ENCODE results near the gene DCC. TPM values are rescaled to one million over a fixed set of nuclear protein-coding genes. Genes with fewer than 3 reads are reported as not detected.

DCC gene
- total RNA-seq, 4 donors from 2014 or later, result 0.27 to 2.5 TPM; not detected in 2

DNA sequence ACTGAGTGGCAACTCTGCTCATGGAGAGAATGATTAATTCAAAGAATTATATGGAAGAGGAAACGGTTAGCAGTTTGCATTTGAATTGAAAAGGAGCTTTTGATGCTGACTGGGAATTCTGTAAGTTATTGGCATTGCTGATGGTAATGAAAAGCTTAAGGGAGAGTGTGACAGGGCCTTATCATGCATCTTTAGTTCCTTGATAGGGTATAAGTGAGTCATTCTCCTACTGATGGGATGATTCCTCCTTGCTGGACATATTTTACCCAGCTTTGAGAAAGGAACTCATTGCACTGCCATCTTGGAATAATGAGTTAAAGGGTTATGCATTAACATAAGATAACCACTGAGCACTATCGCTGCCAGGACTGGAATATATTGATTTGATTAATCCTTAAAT, 740.7 kb downstream of the DCC start:
- no peak for DNase-seq
- TF ChIP-seq POLR2AphosphoS5 (IDR thresholded peaks at IDR 0.05) (no peak), EP300 (IDR thresholded peaks at IDR 0.05; ENCODE audit: low read depth) (no peak)
- TF ChIP-seq, protein P1, sequence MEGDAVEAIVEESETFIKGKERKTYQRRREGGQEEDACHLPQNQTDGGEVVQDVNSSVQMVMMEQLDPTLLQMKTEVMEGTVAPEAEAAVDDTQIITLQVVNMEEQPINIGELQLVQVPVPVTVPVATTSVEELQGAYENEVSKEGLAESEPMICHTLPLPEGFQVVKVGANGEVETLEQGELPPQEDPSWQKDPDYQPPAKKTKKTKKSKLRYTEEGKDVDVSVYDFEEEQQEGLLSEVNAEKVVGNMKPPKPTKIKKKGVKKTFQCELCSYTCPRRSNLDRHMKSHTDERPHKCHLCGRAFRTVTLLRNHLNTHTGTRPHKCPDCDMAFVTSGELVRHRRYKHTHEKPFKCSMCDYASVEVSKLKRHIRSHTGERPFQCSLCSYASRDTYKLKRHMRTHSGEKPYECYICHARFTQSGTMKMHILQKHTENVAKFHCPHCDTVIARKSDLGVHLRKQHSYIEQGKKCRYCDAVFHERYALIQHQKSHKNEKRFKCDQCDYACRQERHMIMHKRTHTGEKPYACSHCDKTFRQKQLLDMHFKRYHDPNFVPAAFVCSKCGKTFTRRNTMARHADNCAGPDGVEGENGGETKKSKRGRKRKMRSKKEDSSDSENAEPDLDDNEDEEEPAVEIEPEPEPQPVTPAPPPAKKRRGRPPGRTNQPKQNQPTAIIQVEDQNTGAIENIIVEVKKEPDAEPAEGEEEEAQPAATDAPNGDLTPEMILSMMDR (IDR thresholded peaks at IDR 0.05), result no peak
- Histone ChIP-seq H3K4me1 (no peaks in the 10 kb centered on the region), H3K4me3 (no peak overlapping the region), H3K9me3 (no peaks in the 10 kb centered on the region), H3K36me3 (no peaks in the 10 kb centered on the region), H3K27me3 (no peaks in the 10 kb centered on the region), H3K27ac (no peak overlapping the region)
- intact Hi-C loops (cut with DNase I; ENCODE audit: low total_unique reads) (no loop called here), in situ Hi-C loops (cut with MboI; ENCODE audit: low pct_ligation_motif_present in 1 of 4, low pct_unique_long_range_greater_than_20kb in 1 of 4, low sequenced_read_pairs in 3 of 4) (no loop called here)
- 69 to 73% methylated on average over 2 of the region's 2 CpGs for WGBS, 2 donors (ENCODE audit: low coverage in 1 of 2)

DNA sequence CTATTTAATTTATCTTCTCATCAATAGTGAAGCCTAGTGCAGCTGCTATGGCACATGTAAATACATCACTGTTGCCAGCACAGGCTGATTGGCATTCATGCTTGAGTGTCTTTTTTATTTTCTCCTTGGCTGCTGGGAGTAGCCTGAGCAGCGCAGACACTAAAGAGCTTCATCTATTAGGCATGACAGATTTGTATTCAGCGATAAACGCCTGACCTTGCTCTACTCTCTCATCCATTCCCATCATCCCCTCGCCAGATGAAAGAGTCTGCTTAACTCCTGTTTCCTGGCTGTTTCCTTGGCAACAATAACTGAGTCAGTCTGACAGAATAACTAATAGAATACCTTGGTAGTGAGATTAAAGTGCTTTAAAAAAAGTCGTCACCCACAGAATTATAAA, 753.6 kb downstream of the DCC start:
- no peak for DNase-seq
- H3K9me3 ChIP-seq, result no peaks in the 10 kb centered on the region

DNA sequence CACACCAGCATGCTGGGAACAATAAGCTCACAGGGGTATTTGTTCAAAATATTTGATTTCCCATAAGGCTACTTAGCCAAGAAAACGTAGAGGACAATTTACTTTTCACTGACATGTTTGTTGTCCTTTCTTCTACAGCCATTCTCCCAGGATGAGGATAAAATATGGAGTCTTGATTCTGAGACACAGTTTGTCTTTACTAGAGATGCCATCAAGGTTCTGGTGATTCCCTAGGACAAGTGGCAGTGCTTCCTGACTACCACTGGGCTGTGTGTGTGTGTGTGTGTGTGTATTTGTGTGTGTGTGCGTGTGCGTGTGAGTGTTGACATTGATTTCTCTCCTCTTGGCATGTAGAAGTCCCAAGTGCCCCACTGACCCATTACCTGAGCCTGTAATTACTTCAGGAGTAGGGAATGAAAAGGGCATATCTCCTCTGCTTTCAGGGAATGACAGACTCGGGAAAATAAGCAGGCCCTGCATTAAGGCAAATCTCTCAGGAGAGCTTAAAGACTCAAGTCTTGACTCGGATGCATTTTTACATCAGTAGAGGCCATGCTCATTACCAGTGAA, 761.6 kb downstream of the DCC start:
- no peaks in the 10 kb centered on the region for H3K36me3 ChIP-seq
- WGBS, 2 donors (ENCODE audit: low coverage in 1 of 2), result 75 to 76% methylated on average over 1 to 5 of the region's 5 CpGs
- in situ Hi-C loops (cut with MboI; ENCODE audit: low pct_ligation_motif_present in 1 of 4, low pct_unique_long_range_greater_than_20kb in 1 of 4, low sequenced_read_pairs in 3 of 4), result no loop called here

More for the DNA sequence above, 753.6 kb downstream of the DCC start:
- TF ChIP-seq, protein P1 (IDR thresholded peaks at IDR 0.05), result no peak
- no peak for TF ChIP-seq POLR2AphosphoS5 (IDR thresholded peaks at IDR 0.05)
- no peak for TF ChIP-seq POLR2A (IDR thresholded peaks at IDR 0.05)
- no peak for TF ChIP-seq EP300 (IDR thresholded peaks at IDR 0.05; ENCODE audit: low read depth)
- 73 to 76% methylated on average over 4 to 5 of the region's 5 CpGs for WGBS, 2 donors (ENCODE audit: low coverage in 1 of 2)
- in situ Hi-C loops (cut with MboI; ENCODE audit: low pct_ligation_motif_present in 1 of 4, low pct_unique_long_range_greater_than_20kb in 1 of 4, low sequenced_read_pairs in 3 of 4) (no loop called here), intact Hi-C loops (cut with DNase I; ENCODE audit: low total_unique reads) (no loop called here)
- Histone ChIP-seq H3K27me3 (no peaks in the 10 kb centered on the region), H3K36me3 (no peaks in the 10 kb centered on the region), H3K4me3 (no peak overlapping the region), H3K27ac (no peak overlapping the region), H3K4me1 (no peaks in the 10 kb centered on the region)

DNA sequence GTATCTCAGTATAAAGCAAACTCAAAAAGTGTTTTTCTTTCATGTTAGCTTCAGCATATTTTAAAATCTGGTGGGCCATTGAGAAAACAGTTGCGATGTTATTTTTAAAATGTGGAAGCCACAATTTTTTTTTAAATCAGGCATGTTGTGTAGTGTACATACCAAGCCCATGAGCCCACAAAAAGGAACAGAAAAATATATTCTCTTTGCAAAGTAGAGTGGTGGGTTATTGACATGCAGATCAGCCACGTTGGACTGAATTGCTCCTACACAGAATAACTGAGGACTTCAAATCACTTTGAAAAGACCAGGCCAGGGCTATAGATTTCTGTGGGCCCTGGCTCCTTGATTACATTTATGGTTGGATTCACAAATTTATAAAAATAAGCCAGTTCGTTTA, 774.4 kb downstream of the DCC start:
- no peaks in the 10 kb centered on the region for H3K27me3 ChIP-seq
- no peak overlapping the region for H3K4me3 ChIP-seq
- 52 to 76% methylated on average over 3 of the region's 3 CpGs for WGBS, 2 donors (ENCODE audit: low coverage in 1 of 2)
- in situ Hi-C loops (cut with MboI; ENCODE audit: low pct_ligation_motif_present in 1 of 4, low pct_unique_long_range_greater_than_20kb in 1 of 4, low sequenced_read_pairs in 3 of 4) (no loop called here), intact Hi-C loops (cut with DNase I; ENCODE audit: low total_unique reads) (no loop called here)
- DNase-seq, result no peak
- H3K9me3 ChIP-seq, result no peaks in the 10 kb centered on the region
- no peak overlapping the region for H3K27ac ChIP-seq
- TF ChIP-seq, protein P1 (IDR thresholded peaks at IDR 0.05), result no peak
- TF ChIP-seq POLR2AphosphoS5 (IDR thresholded peaks at IDR 0.05), result no peak
- TF ChIP-seq POLR2A (IDR thresholded peaks at IDR 0.05), result no peak
- no peak for TF ChIP-seq EP300 (IDR thresholded peaks at IDR 0.05; ENCODE audit: low read depth)
- H3K4me1 ChIP-seq, result no peaks in the 10 kb centered on the region
- H3K36me3 ChIP-seq, result no peaks in the 10 kb centered on the region

More for the DNA sequence above, 761.6 kb downstream of the DCC start:
- DNase-seq, result no peak
- TF ChIP-seq, protein P1 (IDR thresholded peaks at IDR 0.05), result no peak
- TF ChIP-seq POLR2A (IDR thresholded peaks at IDR 0.05) (no peak), POLR2AphosphoS5 (IDR thresholded peaks at IDR 0.05) (no peak), EP300 (IDR thresholded peaks at IDR 0.05; ENCODE audit: low read depth) (no peak)
- Histone ChIP-seq H3K4me1 (no peaks in the 10 kb centered on the region), H3K4me3 (no peak overlapping the region), H3K27ac (no peak overlapping the region), H3K27me3 (no peaks in the 10 kb centered on the region), H3K9me3 (no peaks in the 10 kb centered on the region)
- intact Hi-C loops (cut with DNase I; ENCODE audit: low total_unique reads), result no loop called here

All from transverse colon (tissue), 4 donors.